ENCODE data around the gene MAPT. TPM values are rescaled to one million over a fixed set of nuclear protein-coding genes. Genes with fewer than 3 reads are reported as not detected.

Gene MAPT
- total RNA-seq, 1 experiment from 2014 or later, result 1.6 TPM

GRCh38 chr17:45915263-45915662, 20.9 kb downstream of the MAPT start:
- no peak for TF ChIP-seq CTCF (IDR thresholded peaks at IDR 0.05; ENCODE audit: unreplicated experiment)
- peaks cover 100% of the 10 kb centered on the region for H3K27me3 Mint-ChIP-seq (ENCODE audit: unreplicated experiment)
- peaks cover 11% of the 10 kb centered on the region for H3K4me1 Mint-ChIP-seq (ENCODE audit: low read depth, unreplicated experiment)
- H3K36me3 Mint-ChIP-seq (ENCODE audit: insufficient read depth, unreplicated experiment), result no peaks in the 10 kb centered on the region
- no peak overlapping the region for H3K27ac Mint-ChIP-seq (ENCODE audit: unreplicated experiment)
- no peak overlapping the region for H3K4me3 Mint-ChIP-seq (ENCODE audit: low read depth, unreplicated experiment)
- intact Hi-C loops (cut with micrococcal nuclease; ENCODE audit: unreplicated experiment), result no loop called here
- no peak for DNase-seq
- BruUV-seq (replicated peaks), result no TSS peak
- H3K9me3 Mint-ChIP-seq (ENCODE audit: low read depth, unreplicated experiment), result peaks cover 3% of the 10 kb centered on the region
- CTCF ChIA-PET, result no interaction called here

- no peak overlapping the region for H3K27ac Mint-ChIP-seq (ENCODE audit: unreplicated experiment)
- intact Hi-C loops (cut with micrococcal nuclease; ENCODE audit: unreplicated experiment), result no loop called here
- no peak for DNase-seq
- no peak for TF ChIP-seq CTCF (IDR thresholded peaks at IDR 0.05; ENCODE audit: unreplicated experiment)
- peaks cover 2% of the 10 kb centered on the region for H3K9me3 Mint-ChIP-seq (ENCODE audit: low read depth, unreplicated experiment)
- BruUV-seq (replicated peaks), result no TSS peak
- H3K4me3 Mint-ChIP-seq (ENCODE audit: low read depth, unreplicated experiment), result no peak overlapping the region
- CTCF ChIA-PET, result no interaction called here
- no peaks in the 10 kb centered on the region for H3K36me3 Mint-ChIP-seq (ENCODE audit: insufficient read depth, unreplicated experiment)
- peaks cover 11% of the 10 kb centered on the region for H3K4me1 Mint-ChIP-seq (ENCODE audit: low read depth, unreplicated experiment)
- peaks cover 100% of the 10 kb centered on the region for H3K27me3 Mint-ChIP-seq (ENCODE audit: unreplicated experiment)
Observed at GRCh38 chr17:45917081-45917480, 22.7 kb downstream of the MAPT start.

- no peaks in the 10 kb centered on the region for H3K36me3 Mint-ChIP-seq (ENCODE audit: insufficient read depth, unreplicated experiment)
- no peaks in the 10 kb centered on the region for H3K9me3 Mint-ChIP-seq (ENCODE audit: low read depth, unreplicated experiment)
- no peak for DNase-seq
- H3K4me1 Mint-ChIP-seq (ENCODE audit: low read depth, unreplicated experiment), result peaks cover 11% of the 10 kb centered on the region
- H3K27ac Mint-ChIP-seq (ENCODE audit: unreplicated experiment), result no peak overlapping the region
- TF ChIP-seq CTCF (IDR thresholded peaks at IDR 0.05; ENCODE audit: unreplicated experiment), result no peak
- BruUV-seq (replicated peaks), result no TSS peak
- H3K4me3 Mint-ChIP-seq (ENCODE audit: low read depth, unreplicated experiment), result no peak overlapping the region
- CTCF ChIA-PET, result no interaction called here
- peaks cover 100% of the 10 kb centered on the region for H3K27me3 Mint-ChIP-seq (ENCODE audit: unreplicated experiment)
- intact Hi-C loops (cut with micrococcal nuclease; ENCODE audit: unreplicated experiment), result no loop called here
Observed at GRCh38 chr17:45918241-45918745, 23.9 kb downstream of the MAPT start.

- Mint-ChIP-seq H3K4me1 (ENCODE audit: low read depth, unreplicated experiment) (peaks cover 4% of the 10 kb centered on the region), H3K4me3 (ENCODE audit: low read depth, unreplicated experiment) (no peak overlapping the region), H3K36me3 (ENCODE audit: insufficient read depth, unreplicated experiment) (no peaks in the 10 kb centered on the region), H3K27ac (ENCODE audit: unreplicated experiment) (no peak overlapping the region), H3K9me3 (ENCODE audit: low read depth, unreplicated experiment) (no peaks in the 10 kb centered on the region), H3K27me3 (ENCODE audit: unreplicated experiment) (peaks cover 100% of the 10 kb centered on the region)
- DNase-seq, result no peak
- TF ChIP-seq CTCF (IDR thresholded peaks at IDR 0.05; ENCODE audit: unreplicated experiment), result no peak
- no TSS peak for BruUV-seq (replicated peaks)
- intact Hi-C loops (cut with micrococcal nuclease; ENCODE audit: unreplicated experiment), result no loop called here
- CTCF ChIA-PET, result interaction anchor here (0.7 kb wide), 1 partner anchor 260 kb away, joined by 5 read pairs; no protein-coding TSS in a partner anchor
Observed at GRCh38 chr17:45919136-45919535, 24.8 kb downstream of the MAPT start.

Measured in Calu3 (cell line).